Cardiac ventricle fibroblast (primary cell): ENCODE results near the gene OR6C74. TPM values are rescaled to one million over a fixed set of nuclear protein-coding genes. Genes with fewer than 3 reads are reported as not detected.

Experiments
- total RNA-seq: library from RNA; depleted of rRNA; stranded (reverse); fragments of >200 nt; gene quantifications from 2 replicates; pipeline ENCODE4 v1.2.3, GENCODE V29; 2015

OR6C74 gene
- total RNA-seq = not detected in 2 replicates

GRCh38 chr12:55244309-55244708 lies at the start of gene OR6C74:
Gene OR6C74 (plus strand): TSS chr12:55244609. CDS start chr12:55247288, 2,679 bp downstream.

GRCh38 chr12:55220725-55221124 lies 23.7 kb upstream of the OR6C74 start, which contains the start of gene OR10A7:
Gene OR10A7 (plus strand): TSS chr12:55221025. CDS start chr12:55221025, 0 bp downstream.

Other genes starting within 250 kb of the OR6C74 start
- gene NEUROD4, start 224.6 kb upstream of the OR6C74 start, total RNA-seq = not detected in 2 replicates
- gene OR9K2, start 118.2 kb upstream of the OR6C74 start, total RNA-seq = not detected in 2 replicates
- not detected in 2 replicates for gene OR10A7, start 23.6 kb upstream of the OR6C74 start, total RNA-seq
- not detected in 2 replicates for gene OR6C6, start 52.0 kb downstream of the OR6C74 start, total RNA-seq
- gene OR6C1, start 69.7 kb downstream of the OR6C74 start, total RNA-seq = not detected in 2 replicates
- gene OR6C3, start 86.1 kb downstream of the OR6C74 start, total RNA-seq = not detected in 2 replicates
- gene OR6C75, start 118.4 kb downstream of the OR6C74 start, total RNA-seq = not detected in 2 replicates
- gene OR6C65, start 155.9 kb downstream of the OR6C74 start, total RNA-seq = not detected in 2 replicates
- not detected in 2 replicates for gene OR6C76, start 181.6 kb downstream of the OR6C74 start, total RNA-seq
- gene OR6C2, start 199.5 kb downstream of the OR6C74 start, total RNA-seq = not detected in 2 replicates
- not detected in 2 replicates for gene OR6C70, start 225.5 kb downstream of the OR6C74 start, total RNA-seq
- not detected in 2 replicates for gene OR6C68, start 247.8 kb downstream of the OR6C74 start, total RNA-seq